T-helper 2 cell treated with Interferon-gamma antibody and Interleukin-4, amounts not matched to agents 5 μg/mL and 100 μg/mL, for 36 hours (primary cell): ENCODE measurements around the gene TBX2.
A peak's percentile ranks its signal among the peaks of the same experiment; 100 is the strongest.

Experiments used
- DNase-seq: peaks from one replicate; pipeline ENCODE4 v3.0.0; 2021; ENCODE audit warnings: low spot score
- H3K27ac Mint-ChIP-seq: one replicate; pipeline ENCODE4 v1.8.0; 2021; ENCODE audit warnings: mild to moderate bottlenecking, mixed read lengths
- H3K27me3 Mint-ChIP-seq: one replicate; pipeline ENCODE4 v1.8.0; 2021; ENCODE audit warnings: low read depth, mixed read lengths
- H3K36me3 Mint-ChIP-seq: one replicate; pipeline ENCODE4 v1.8.0; 2021; ENCODE audit warnings: low read depth, mixed read lengths
- H3K4me1 Mint-ChIP-seq: one replicate; pipeline ENCODE4 v1.8.0; 2021; ENCODE audit warnings: low read depth, mixed read lengths
- H3K4me3 Mint-ChIP-seq: one replicate; pipeline ENCODE4 v1.8.0; 2022; ENCODE audit warnings: mild to moderate bottlenecking, moderate library complexity, mixed read lengths
- H3K9me3 Mint-ChIP-seq: one replicate; pipeline ENCODE4 v1.8.0; 2021; ENCODE audit warnings: mixed read lengths

Gene TBX2

GRCh38 chr17:61415374-61416210, 15.9 kb downstream of the TBX2 start:
- H3K9me3 Mint-ChIP-seq: no peaks in the 10 kb centered on the region
- DNase-seq: no peak
- H3K27me3 Mint-ChIP-seq: peaks cover 40% of the 10 kb centered on the region
- peaks cover 1% of the 10 kb centered on the region for H3K4me1 Mint-ChIP-seq
- no peaks in the 10 kb centered on the region for H3K36me3 Mint-ChIP-seq
- no peak overlapping the region for H3K27ac Mint-ChIP-seq
- no peak overlapping the region for H3K4me3 Mint-ChIP-seq

GRCh38 chr17:61416211-61416539, 16.5 kb downstream of the TBX2 start:
- peaks cover 37% of the 10 kb centered on the region for H3K27me3 Mint-ChIP-seq

GRCh38 chr17:61416540-61417363, 17.1 kb downstream of the TBX2 start:
- H3K4me1 Mint-ChIP-seq: no peaks in the 10 kb centered on the region
- no peaks in the 10 kb centered on the region for H3K36me3 Mint-ChIP-seq
- no peak overlapping the region for H3K4me3 Mint-ChIP-seq
- DNase-seq: peak; percentile 49
- no peak overlapping the region for H3K27ac Mint-ChIP-seq
- H3K27me3 Mint-ChIP-seq: peaks cover 37% of the 10 kb centered on the region
- no peaks in the 10 kb centered on the region for H3K9me3 Mint-ChIP-seq

More at GRCh38 chr17:61416211-61416539, 16.5 kb downstream of the TBX2 start:
- Mint-ChIP-seq H3K9me3 (no peaks in the 10 kb centered on the region), H3K27ac (no peak overlapping the region), H3K36me3 (no peaks in the 10 kb centered on the region), H3K4me3 (no peak overlapping the region), H3K4me1 (no peaks in the 10 kb centered on the region)
- DNase-seq: no peak

GRCh38 chr17:61418449-61418848, 18.8 kb downstream of the TBX2 start:
- Mint-ChIP-seq H3K9me3 (no peaks in the 10 kb centered on the region), H3K27me3 (peaks cover 46% of the 10 kb centered on the region), H3K27ac (no peak overlapping the region), H3K4me3 (no peak overlapping the region), H3K36me3 (no peaks in the 10 kb centered on the region), H3K4me1 (no peaks in the 10 kb centered on the region)
- DNase-seq: no peak

GRCh38 chr17:61419496-61420046, 19.9 kb downstream of the TBX2 start:
- Mint-ChIP-seq H3K27ac (no peak overlapping the region), H3K4me3 (no peak overlapping the region), H3K36me3 (no peaks in the 10 kb centered on the region), H3K4me1 (no peaks in the 10 kb centered on the region), H3K27me3 (peaks cover 41% of the 10 kb centered on the region), H3K9me3 (no peaks in the 10 kb centered on the region)
- no peak for DNase-seq

GRCh38 chr17:61420052-61420451, 20.4 kb downstream of the TBX2 start:
- Mint-ChIP-seq H3K9me3 (no peaks in the 10 kb centered on the region), H3K4me3 (no peak overlapping the region), H3K27me3 (peaks cover 38% of the 10 kb centered on the region), H3K27ac (no peak overlapping the region), H3K36me3 (no peaks in the 10 kb centered on the region), H3K4me1 (no peaks in the 10 kb centered on the region)
- no peak for DNase-seq

GRCh38 chr17:61420745-61421398, 21.2 kb downstream of the TBX2 start:
- Mint-ChIP-seq H3K27me3 (peaks cover 40% of the 10 kb centered on the region), H3K4me3 (no peak overlapping the region)

GRCh38 chr17:61421460-61421859, 21.8 kb downstream of the TBX2 start:
- no peaks in the 10 kb centered on the region for H3K36me3 Mint-ChIP-seq
- no peak overlapping the region for H3K4me3 Mint-ChIP-seq

More at GRCh38 chr17:61420745-61421398, 21.2 kb downstream of the TBX2 start:
- Mint-ChIP-seq H3K36me3 (no peaks in the 10 kb centered on the region), H3K27ac (no peak overlapping the region), H3K9me3 (no peaks in the 10 kb centered on the region), H3K4me1 (no peaks in the 10 kb centered on the region)
- no peak for DNase-seq

GRCh38 chr17:61422116-61422799, 22.6 kb downstream of the TBX2 start:
- DNase-seq: no peak
- Mint-ChIP-seq H3K9me3 (no peaks in the 10 kb centered on the region), H3K27ac (no peak overlapping the region), H3K4me1 (no peaks in the 10 kb centered on the region), H3K4me3 (no peak overlapping the region), H3K36me3 (no peaks in the 10 kb centered on the region), H3K27me3 (peaks cover 37% of the 10 kb centered on the region)

More at GRCh38 chr17:61421460-61421859, 21.8 kb downstream of the TBX2 start:
- H3K9me3 Mint-ChIP-seq: no peaks in the 10 kb centered on the region
- no peak for DNase-seq
- H3K27ac Mint-ChIP-seq: no peak overlapping the region
- no peaks in the 10 kb centered on the region for H3K4me1 Mint-ChIP-seq
- H3K27me3 Mint-ChIP-seq: peaks cover 37% of the 10 kb centered on the region

- H3K27me3 Mint-ChIP-seq: peaks cover 38% of the 10 kb centered on the region
- DNase-seq: no peak
Measured at GRCh38 chr17:61422869-61423268, 23.2 kb downstream of the TBX2 start.

GRCh38 chr17:61423967-61424649, 24.5 kb downstream of the TBX2 start:
- no peaks in the 10 kb centered on the region for H3K36me3 Mint-ChIP-seq
- H3K4me3 Mint-ChIP-seq: no peak overlapping the region
- H3K4me1 Mint-ChIP-seq: no peaks in the 10 kb centered on the region
- H3K27ac Mint-ChIP-seq: no peak overlapping the region
- no peak for DNase-seq
- peaks cover 39% of the 10 kb centered on the region for H3K27me3 Mint-ChIP-seq
- no peaks in the 10 kb centered on the region for H3K9me3 Mint-ChIP-seq

More at GRCh38 chr17:61422869-61423268, 23.2 kb downstream of the TBX2 start:
- no peaks in the 10 kb centered on the region for H3K4me1 Mint-ChIP-seq
- no peak overlapping the region for H3K4me3 Mint-ChIP-seq
- no peaks in the 10 kb centered on the region for H3K36me3 Mint-ChIP-seq
- H3K27ac Mint-ChIP-seq: no peak overlapping the region
- no peaks in the 10 kb centered on the region for H3K9me3 Mint-ChIP-seq

GRCh38 chr17:61425682-61426481, 26.2 kb downstream of the TBX2 start:
- H3K9me3 Mint-ChIP-seq: no peaks in the 10 kb centered on the region
- no peaks in the 10 kb centered on the region for H3K36me3 Mint-ChIP-seq
- no peaks in the 10 kb centered on the region for H3K4me1 Mint-ChIP-seq
- peaks cover 35% of the 10 kb centered on the region for H3K27me3 Mint-ChIP-seq
- H3K4me3 Mint-ChIP-seq: no peak overlapping the region
- H3K27ac Mint-ChIP-seq: no peak overlapping the region
- no peak for DNase-seq
